ENCODE data around the gene CFAP97D1.

The CFAP97D1 gene

DNA sequence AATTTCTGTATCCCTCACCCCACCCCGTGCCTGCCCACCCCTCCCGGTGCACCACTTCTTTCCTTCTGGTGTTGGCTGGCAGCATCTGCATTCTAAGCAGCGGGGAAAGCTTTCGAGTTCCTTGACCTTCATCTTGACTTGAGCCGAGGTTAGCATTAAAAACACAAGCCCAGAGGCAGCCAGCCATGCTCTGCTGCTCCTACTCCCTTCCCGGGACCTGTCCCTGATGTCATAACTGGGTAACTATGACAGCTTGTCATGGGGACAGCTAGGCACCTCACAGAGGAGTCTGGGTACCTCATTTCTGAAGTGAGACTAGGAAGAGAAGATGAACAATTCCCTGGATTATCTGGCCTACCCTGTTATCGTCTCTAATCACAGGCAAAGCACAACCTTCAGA is at the start of gene CFAP97D1:
TSS of gene CFAP97D1 (plus strand) at position 301 of the 400 bp plus-strand sequence. CDS start at position 329, 28 bp downstream.
- FAIRE-seq = no peak

DNA sequence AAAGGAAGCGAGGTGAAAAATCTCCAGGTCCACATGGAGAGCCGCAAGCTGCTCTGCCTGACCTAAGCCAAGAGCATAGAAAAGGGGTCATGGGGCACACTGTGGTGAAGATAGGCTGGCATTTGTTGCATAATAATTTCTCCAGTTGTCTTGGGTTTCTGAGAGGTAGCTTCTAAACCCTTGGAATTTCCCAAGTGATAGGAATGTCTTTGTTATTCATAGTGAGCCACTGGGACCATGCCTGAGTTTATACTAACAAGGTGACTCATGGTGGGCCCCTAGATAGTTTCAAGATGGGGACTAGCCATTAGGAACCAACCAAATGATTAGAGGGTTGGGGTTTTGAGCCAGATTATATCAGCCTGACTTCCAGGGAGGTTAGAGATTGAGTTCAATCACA is 47.3 kb upstream of the CFAP97D1 start:
- FAIRE-seq = no peak

DNA sequence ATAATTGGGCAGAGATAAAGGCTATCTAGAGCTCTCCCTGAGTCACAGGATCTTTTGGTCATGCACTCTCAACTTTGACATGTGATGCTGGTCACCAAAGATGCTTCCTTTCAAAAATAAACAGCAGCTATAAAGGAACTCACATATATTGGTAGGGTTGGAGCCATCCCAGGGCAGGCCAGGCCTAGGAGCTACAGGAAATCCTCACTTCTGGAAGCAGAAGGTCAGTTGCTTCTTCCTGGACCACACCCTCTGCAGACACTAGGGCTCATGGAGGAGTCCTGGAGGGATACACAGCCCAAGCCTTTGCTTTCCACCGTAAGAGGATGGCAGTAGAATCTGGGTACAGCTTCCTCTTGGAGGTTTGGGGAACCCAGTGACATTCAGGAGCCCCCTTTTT is 46.3 kb upstream of the CFAP97D1 start:
- FAIRE-seq = no peak

DNA sequence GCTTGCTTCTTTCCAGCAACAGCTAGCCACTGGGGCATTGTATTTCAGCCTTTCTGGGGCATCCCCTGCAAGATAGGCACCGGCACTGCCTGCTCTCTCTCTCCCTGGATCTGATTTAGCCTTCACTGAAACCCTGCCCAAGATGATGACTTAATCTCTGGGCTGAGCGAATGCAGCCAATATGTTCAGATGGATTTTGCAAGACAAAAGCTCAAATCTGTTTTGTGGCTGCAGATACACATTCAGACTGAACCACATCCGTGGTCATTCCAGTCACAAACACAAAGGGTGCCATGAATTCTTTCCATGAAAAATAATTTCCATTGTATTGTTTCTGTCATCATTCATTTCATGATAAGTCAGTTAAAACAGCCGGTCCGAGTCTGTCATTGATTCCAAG is 45.9 kb upstream of the CFAP97D1 start:
- no peak for FAIRE-seq

DNA sequence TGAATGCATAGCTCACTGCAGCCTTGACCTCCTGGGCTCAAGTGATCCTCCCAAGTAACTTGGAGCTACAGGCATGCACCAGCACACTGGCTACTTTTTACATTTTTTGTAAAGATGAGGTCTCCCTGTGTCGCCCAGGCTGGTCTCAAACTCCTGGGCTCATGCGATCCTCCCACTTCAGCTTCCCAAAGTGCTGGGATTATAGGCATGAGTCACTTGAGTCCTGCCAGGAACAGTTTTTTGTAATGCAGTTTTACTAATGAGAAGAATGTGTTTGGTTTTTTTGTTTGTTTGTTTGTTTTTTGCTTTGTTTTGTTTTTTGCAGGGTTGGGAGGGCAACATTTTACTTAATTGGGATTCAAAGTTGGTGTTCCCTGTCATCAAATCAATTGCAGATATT is 43.8 kb upstream of the CFAP97D1 start:
- no peak for FAIRE-seq

DNA sequence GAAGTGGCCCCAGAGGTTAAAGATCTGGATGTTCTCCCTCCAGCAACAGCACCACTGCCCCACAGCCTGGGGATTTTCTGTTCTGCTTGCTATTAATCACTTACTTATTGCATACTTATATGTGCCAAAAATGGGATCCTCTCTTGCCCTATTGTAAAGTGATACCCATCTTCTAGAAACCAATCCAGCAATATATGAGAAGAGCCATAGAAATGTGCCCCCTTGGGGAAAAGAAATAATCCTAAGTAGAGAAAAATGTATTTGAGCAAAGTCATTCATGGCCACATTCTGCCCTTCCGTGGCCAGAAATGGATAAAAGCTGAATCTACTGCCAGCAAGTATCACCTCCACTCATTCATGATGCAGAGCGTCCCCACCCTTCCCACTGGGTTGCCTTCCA is 42.5 kb upstream of the CFAP97D1 start:
- FAIRE-seq = no peak

DNA sequence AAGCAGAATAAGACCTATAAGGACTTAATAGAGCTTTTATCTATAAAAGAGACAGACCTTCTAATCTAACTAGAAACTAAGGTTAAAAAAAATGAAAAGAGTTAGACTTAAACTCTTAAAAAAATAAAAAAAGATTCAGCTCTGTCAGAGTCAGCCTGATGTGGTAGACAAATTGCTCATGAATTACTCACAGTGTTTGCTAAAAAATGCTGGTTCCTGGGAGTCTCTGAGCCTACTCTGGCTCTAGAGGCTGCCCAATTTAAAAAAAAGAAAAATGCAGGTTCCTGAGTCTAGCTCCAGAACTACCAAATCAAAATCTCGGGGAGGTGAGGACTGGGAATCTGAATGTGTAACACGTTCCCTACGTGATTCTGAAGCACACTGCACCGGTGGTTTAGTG is 39.7 kb upstream of the CFAP97D1 start:
- FAIRE-seq = no peak

DNA sequence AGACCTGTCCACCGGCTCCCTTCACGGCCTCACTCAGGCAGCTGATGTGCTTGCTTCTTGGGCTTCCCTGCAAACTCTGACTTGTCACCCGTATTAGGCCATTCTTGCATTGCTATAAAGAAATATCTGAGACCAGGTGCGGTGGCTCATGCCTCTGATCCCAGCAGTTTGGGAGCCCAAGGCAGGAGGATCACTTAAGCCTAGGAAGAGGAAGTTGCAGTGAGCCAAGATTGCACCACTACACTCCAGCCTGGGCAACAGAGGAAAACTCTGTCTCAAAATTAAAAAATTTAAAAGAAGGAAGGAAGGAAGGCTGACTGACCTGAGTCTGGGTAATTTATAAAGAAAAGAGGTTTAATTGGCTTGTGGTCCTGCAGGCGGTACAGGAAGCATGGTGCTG is 38.6 kb upstream of the CFAP97D1 start:
- no peak for FAIRE-seq

DNA sequence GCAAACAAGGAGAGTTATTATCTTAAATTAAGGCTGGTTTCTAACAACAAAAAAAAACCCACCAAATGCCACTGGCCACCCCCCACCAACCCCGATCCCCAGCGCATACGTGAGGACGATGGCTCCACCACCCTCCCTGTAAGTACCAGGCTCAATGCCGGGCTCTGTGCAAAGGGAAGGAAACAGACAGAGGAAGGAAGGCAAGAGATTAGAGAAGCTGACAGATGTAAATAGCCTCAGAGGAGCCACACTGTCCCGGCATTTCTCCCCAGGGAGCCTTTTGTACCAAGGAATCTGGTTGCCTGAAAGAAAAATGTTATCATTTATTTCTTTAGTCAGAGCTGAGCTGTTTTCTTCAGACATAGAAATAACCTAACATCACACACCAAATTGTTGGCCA is 34.7 kb upstream of the CFAP97D1 start:
- FAIRE-seq = no peak

DNA sequence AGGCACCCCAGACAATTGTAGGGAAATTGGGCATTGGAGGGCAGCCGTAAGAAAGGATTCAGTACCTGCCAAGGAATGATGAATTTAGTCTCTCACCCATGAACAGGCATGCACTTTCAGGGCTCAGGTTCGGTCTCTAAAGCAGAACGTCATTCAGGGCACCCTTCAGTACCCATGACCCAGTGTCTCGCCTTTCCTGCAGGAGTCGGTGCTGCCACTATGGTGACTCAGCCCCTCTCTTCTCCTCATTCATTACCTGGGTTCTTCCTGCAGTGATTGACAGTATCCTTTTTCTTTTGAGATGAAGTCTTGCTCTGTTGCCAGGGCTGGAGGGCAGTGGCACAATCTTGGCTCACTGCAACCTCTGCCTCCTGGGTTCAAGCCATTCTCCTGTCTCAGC is 30.1 kb upstream of the CFAP97D1 start:
- no peak for FAIRE-seq

DNA sequence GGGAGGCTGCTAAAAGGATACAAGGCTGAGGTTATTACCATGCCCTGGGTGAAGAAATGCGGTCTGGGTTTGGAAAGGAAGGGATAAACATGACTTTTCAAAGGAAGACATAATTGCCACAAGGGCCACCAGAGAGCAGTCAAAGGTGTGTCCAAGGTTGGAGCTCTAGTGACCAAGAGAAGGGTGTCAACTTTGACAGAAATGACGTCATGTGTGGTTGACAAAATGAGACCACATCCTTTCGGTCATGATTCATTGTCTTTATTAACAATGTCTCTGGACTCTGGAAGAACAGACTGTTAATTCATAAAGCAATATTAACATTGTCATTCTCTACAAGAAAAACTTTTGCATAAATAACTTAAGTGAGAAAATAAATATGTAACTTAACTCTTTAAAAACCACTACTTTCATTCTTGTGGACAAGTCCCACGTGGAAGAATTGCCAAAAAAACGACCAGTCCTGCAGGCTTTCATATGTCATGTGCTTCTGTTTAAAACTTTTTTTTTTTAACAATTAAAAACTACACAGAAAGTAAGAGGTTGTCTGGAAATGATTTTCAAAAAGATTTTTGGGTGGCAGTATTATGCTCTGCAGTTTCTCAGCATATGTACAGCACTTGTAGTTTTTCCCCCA is 26.6 kb upstream of the CFAP97D1 start:
- FAIRE-seq = no peak

DNA sequence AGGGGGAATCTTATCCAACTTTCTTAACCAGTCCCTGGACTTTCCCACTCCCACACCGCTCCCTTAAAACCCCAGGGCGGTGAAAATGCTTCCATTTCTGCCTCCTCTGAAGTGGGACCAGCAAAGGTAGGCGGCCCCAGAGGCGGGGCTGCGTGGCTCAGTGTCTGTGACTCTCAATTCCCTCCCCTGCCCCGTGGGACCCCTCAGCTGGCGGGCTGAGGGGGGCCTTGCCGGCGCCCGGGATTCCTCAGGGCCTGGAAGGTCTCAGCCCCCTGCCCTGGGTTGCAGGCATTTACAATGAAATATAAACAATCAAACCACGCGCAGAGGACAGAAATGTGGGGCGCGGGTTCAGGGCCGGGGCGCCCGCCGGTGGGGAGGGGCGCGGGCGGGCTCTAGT is 25.3 kb upstream of the CFAP97D1 start:
- FAIRE-seq = no peak

DNA sequence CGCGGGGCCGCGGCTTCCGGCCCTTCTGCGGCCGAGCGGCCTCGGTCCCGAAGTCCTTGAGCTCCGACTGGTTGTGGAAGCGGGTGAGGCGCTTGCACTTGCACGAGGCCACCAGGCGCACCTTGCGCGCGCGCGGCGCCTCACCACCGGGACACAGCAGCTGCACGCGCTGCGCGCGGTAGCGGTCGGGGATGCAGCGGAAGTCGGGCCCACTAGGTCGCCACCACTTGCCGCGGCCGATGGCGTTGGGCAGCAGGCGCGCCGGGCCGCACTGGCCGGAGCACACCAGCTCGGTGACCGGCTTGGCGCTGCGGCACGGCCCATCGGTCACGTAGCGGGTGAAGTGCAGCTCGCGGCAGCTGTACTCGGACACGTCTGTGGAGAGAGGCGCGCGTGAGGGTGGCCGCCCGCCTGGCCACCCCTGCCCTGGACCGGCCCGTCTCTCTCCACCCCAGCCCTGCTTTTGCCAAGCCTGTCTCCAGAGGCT is 24.8 kb upstream of the CFAP97D1 start:
- no peak for FAIRE-seq

DNA sequence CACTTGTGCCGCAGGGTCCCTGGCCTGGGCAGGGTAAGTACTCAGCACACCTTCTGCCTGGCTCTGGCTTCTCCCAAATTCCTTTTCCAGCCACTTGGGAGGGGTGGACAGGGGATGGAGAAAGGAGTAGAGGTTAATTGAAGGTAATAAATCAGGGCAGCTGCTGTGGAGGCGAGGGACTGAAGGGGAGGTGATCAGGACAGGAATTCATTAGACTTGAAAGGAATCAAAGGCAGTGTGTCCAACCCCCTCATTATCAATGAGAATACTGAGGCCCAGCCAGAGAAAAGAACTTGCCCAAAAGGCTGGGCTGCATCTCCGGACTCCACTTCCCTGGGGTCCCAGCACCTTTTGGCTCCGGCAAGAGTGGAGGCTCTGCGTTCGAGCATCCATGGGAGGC is 24.0 kb upstream of the CFAP97D1 start:
- FAIRE-seq = no peak

DNA sequence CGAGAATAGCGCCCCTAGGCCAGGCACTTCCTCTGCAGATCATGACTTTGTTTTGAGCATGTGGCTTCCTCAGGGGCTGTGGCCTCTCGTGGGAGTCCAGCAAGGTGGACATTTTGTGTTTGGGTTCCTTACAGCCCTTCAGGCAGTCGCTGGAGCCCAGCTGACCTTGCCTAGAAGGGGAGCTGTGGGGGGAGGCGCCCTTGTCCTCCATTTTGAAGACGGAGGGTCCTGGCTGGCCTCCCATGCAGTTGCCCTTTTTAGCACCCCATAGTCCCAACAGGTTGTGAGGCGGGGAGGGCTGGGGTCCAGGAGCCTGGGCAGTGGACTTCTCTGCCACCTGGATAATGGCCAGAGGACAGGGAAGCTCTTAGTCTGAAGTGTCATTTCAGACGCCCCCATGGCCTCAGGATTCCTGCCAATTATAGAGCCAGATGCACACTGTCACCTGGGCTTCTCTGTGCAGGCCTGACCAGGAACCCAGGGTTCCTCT is 23.0 kb upstream of the CFAP97D1 start:
- FAIRE-seq = no peak

DNA sequence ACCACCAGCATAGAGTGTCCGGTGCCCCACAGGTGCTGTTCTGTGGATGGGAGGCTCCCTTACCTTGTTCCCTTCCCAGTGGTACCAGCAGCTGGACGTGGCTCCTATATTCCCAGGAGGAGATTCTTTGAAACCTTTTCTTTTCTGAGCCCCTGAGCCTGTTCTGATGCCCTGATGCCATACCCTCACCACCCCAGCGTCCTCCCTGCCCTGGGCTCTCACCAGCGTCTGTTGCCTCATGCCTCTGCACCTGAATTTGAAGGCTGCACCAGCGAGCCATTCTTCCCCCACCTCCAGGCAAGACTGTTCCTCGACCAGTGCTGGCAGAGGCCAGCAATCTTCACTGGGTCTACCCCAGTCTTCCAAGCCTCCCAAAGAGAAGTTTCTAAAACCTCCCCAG is 22.1 kb upstream of the CFAP97D1 start:
- no peak for FAIRE-seq

DNA sequence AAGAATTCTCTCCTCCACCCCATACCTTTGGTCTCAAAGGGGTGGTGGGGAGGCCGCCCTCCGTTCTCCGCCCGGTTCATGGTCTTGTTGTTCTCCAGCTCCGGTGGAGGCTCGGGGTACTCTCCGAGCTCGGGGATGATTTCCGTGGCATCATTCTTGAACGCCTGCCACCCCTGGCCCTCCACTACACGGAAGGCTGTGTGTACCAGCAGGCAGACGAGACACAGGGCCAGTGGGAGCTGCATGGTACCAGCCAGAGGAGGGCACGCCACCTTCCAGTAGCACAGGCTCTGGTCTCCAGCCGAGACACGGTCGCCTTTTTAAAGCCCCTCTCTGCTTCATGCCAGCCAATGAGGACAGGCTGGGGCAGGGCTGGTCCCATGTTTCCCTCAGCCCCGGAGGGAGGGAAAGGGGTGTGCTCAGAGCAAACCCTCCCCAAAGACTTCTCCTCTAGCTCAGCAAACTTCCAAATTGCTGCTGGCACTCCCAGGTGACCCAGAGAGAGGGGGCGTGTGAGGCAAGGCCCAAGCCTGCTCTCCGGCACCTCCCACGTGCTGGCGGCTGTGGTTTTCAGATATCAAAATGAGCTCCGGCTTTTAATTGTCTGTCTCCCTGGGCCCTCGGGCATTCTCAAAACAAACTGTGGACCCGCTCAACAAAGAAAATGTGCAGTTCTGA is 21.6 kb upstream of the CFAP97D1 start, which contains the start of gene SOST:
TSS of gene SOST (minus strand) at position 295 of the 678 bp plus-strand sequence. CDS start at position 245, 50 bp downstream.
- no peak for FAIRE-seq

DNA sequence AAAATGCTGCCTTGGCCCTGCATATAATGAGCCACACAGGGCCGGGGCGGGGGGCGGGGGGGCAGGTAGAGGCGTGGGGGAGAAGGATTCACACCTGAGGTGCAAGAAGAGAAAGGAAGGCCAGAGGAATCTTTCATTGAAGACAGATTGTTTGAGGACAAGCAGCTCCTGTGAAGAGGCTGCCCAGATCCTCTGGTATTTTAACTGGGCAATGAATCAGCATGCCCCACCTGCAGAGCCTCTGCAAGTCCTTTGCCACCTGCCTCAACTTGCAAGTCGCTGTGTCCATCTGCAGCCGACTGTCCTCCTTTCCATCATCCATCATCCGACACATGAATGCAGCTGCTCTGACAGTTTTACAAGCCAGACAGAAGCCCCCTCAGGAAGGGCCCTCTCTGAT is 20.4 kb upstream of the CFAP97D1 start:
- no peak for FAIRE-seq

DNA sequence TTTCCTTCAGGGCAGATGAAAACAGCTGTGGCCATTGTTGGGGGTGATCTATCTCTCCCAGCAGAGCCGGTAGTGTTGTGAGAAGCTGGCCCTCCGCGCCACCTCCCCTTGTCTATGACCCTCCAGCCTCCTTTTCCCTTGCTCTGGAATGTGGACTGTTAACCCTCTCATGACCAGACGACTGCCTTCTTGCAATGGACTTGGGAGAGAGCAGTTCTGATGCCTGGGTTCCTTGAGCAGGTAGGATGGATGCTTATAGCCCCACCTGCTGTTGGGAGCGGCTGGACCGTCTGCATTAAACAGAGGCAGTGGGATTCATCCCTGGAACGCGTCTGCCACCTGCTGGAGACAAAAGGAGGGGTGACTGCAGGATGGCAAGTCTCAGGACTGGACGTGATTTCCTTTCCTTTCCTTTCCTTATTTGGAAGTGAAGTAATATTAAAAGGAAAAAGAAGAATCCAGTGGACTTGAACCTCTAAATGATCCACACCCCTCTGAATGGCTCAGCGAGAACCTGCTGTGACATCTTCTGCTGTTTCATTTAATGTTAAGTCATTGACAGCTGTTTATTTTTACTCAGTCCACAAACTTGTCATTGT is 19.9 kb upstream of the CFAP97D1 start:
- peak; percentile 99 for FAIRE-seq

DNA sequence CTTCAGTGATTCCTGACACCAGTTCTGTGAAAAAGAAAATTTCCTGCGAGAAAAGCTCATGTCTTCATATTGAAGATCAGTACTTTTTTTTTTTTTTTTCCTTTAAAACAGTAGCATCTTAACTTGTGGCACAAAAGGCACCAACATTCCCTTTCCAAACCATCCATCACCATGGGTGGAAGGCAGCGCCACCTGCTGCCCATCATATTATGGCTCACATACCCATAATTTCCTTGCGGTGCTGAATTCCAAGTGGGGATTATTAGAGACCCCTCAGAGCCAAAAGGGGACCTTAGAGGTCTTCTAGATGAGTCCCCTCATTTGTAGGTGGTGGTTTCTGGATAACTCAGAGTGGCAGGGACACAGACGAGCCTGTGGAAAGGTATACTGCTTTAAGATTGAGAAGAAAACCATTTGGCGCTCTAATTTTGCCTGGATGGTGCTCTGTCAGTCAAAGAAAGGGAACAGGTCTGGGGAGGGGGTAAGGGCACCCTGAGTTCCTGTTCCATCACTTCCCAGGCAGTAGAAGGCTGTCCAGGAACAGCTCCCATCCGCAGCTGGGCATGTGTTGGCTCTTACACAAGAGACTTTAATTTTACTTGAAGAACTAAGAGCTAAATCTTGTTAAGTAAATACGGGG is 13.7 kb upstream of the CFAP97D1 start:
- FAIRE-seq = peak; percentile 85

DNA sequence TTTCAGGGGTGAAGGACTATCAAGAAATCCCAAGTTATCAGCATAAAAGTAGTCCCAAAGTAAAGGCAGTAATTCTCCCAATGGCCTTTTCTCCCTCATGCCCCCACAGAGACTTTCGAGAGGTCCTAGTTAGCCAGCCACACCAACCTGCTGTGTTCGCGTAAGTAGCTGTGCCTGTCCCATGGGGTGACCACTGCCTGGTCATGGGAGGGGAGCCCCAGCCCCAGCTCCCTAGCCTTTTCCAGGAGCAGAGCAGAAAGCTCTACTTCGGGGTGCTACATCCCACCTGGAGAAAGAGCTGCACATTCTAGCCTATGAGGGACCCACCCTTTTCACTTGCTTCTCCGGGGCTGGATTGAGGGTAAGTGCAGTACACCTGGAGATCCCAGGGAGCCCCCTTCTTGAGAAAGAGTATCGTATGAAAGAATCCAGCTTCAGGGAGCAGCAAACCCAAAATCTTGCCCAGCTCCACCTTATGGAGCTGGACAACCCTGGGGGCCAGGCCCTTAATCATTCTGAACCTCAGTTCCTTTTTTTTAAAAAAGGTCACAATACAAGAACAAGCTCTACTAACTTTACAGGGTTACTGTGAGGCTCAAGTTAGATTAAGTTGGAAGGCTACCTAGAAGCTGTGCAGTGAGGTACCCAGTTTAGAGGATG is 13.1 kb upstream of the CFAP97D1 start:
- no peak for FAIRE-seq

DNA sequence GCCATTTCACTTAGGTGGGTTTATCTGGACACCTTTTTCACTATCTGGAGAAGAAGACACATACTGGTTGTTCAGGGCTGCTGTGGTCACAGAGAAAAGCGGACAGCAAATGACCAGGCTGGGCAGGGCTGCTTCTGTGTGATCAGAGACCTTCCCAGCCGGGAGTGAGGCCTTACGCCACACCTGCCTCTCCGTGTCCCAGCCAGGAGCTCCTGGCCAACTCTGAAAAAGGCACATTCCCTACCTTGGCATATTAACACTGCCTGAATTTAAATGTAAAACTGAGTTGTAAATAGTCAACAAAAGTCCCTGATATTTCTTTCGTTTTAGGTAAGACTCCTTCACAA is 12.5 kb upstream of the CFAP97D1 start:
- no peak for FAIRE-seq

DNA sequence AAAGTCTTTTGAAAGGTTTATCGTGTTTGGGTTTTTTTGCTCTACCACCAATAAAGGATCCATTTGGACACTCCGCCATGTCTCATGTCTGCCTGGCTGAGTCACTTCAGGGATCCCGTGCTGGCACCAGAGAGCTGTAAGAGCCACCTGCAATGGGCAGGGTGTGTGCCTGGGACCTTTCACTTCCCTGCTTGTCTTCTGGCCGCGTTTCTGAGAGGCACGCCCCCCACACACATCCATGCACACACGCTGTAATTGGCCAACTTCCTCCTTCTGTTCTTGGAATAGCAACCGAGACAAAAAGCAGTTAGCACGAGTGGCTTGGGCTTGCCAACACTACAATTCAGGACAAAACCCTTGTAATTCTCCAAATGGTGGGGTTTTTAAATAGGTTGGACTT is 11.9 kb upstream of the CFAP97D1 start:
- FAIRE-seq = no peak

Data from G401.6 (cell line).